ENCODE measurements around the gene CWH43. TPM values are rescaled to one million over a fixed set of nuclear protein-coding genes. Genes with fewer than 3 reads are reported as not detected.

Gene CWH43
- total and polyA plus RNA-seq, 9 of the 15 experiments (the other 6 are each of a cell fraction or from before 2014, with no cell fraction given), result not detected

GRCh38 chr4:48986654-48987164 lies 634 bp downstream of the CWH43 start:
- no peak for TF ChIP-seq TCF7L2 (IDR thresholded peaks at IDR 0.05; ENCODE audit: low read depth, low read length)
- no peak for TF ChIP-seq PCBP2 (IDR thresholded peaks at IDR 0.05; ENCODE audit: low read depth, low read length, poor library complexity, severe bottlenecking)
- H4K20me1 ChIP-seq (replicated peaks; ENCODE audit: control insufficient read depth, insufficient read depth, low read length), result no peaks in the 10 kb centered on the region
- 11% methylated on average over 27 of the region's 27 CpGs for WGBS (ENCODE audit: insufficient coverage, low coverage, missing lambda C conversion rate)
- H3K4me1 ChIP-seq (replicated peaks in 1 of 2; ENCODE audit: control insufficient read depth in 2 of 2, insufficient read depth in 2 of 2, low read length in 2 of 2), result peaks cover 0 to 12% of the 10 kb centered on the region in 2 experiments; a peak in 2 of 5 replicates
- H3K4me3 ChIP-seq, result no peak overlapping the region
- H3K9me1 ChIP-seq (ENCODE audit: control insufficient read depth, insufficient read depth, low read length), result no peaks in the 10 kb centered on the region
- FAIRE-seq, result no peak
- ChIA-PET CTCF (ENCODE audit: low intra/inter-chr PET ratio) (no interaction called here), POLR2A (interaction anchor here (1.0 kb wide), 1 partner anchor 13 kb away, joined by 3 read pairs; no protein-coding TSS in a partner anchor)
- H3K79me2 ChIP-seq (ENCODE audit: control insufficient read depth, insufficient read depth, low read length), result no peaks in the 10 kb centered on the region
- H3K9ac ChIP-seq (ENCODE audit: insufficient read depth in 1 of 2, low read depth in 2 of 2, low read length in 2 of 2), result no peak overlapping the region
- no peaks in the 10 kb centered on the region for H3K36me3 ChIP-seq (ENCODE audit: control insufficient read depth, insufficient read depth, low read length)
- no peak for ATAC-seq
- DNase-seq (ENCODE audit: extremely low read depth in 1 of 4, low spot score in 3 of 4), result no peak
- intact Hi-C loops (cut with micrococcal nuclease), result no loop called here
- no peak overlapping the region for H3K4me2 ChIP-seq (ENCODE audit: insufficient read depth, low read length)
- H2AFZ ChIP-seq (ENCODE audit: low read depth, low read length), result no peak overlapping the region
- no TSS peak for BruUV-seq (replicated peaks)
- in situ Hi-C loops (cut with MboI), result no loop called here
- H3K27ac ChIP-seq (ENCODE audit: extremely low read depth, low read depth, low read length), result no peak overlapping the region
- H3K27me3 ChIP-seq (ENCODE audit: control insufficient read depth in 2 of 2, insufficient read depth in 2 of 2, low read length in 2 of 2), result peaks cover 19 to 29% of the 10 kb centered on the region in 2 experiments; a peak in 4 of 5 replicates
- no peaks in the 10 kb centered on the region for H3K9me3 ChIP-seq (replicated peaks; ENCODE audit: control insufficient read depth, insufficient read depth, low read depth, low read length)

DNA sequence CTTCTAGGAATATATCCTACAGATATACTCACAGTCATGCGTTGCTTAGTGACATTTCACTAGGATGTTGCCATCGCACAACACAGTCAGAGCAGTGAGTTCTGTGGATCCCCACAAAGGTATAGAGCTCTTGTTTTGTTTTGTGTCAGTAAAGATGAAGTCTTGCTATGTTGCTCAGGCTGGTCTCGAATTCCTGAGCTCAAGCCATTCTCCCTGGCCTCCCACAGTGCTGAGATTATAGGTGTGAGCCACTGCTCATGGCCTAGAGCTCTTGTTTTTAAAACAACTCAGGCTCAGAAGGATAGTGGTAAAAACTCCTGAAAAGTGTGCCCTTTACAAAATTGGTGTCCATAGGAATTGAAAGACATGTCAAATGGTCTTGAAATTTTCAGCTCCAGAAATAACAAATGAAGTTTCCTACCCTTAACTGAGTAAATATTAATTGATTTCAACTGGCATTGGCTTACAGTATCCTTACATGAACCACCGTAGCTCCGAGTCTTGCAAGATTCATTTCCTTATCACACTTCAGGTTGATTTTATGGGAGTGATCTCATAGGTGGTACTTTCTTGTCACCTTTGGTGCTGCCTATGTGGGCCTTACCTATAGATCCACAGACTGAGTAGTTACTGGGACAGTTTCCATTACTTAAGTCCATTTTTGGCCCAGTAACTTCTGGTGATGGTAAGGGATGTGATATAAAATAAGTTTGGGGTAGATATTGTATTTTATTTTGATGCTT lies 3.6 kb downstream of the CWH43 start:
- Histone ChIP-seq H3K4me2 (ENCODE audit: insufficient read depth, low read length) (no peak overlapping the region), H3K4me3 (no peak overlapping the region), H3K27me3 (ENCODE audit: control insufficient read depth in 2 of 2, insufficient read depth in 2 of 2, low read length in 2 of 2) (peaks cover 16 to 29% of the 10 kb centered on the region in 2 experiments; a peak in 4 of 5 replicates), H3K9me3 (replicated peaks; ENCODE audit: control insufficient read depth, insufficient read depth, low read depth, low read length) (no peaks in the 10 kb centered on the region), H3K4me1 (replicated peaks in 1 of 2; ENCODE audit: control insufficient read depth in 2 of 2, insufficient read depth in 2 of 2, low read length in 2 of 2) (peaks cover 0 to 12% of the 10 kb centered on the region in 2 experiments; a peak in 2 of 5 replicates), H4K20me1 (replicated peaks; ENCODE audit: control insufficient read depth, insufficient read depth, low read length) (no peaks in the 10 kb centered on the region), H3K36me3 (ENCODE audit: control insufficient read depth, insufficient read depth, low read length) (no peaks in the 10 kb centered on the region), H3K79me2 (ENCODE audit: control insufficient read depth, insufficient read depth, low read length) (no peaks in the 10 kb centered on the region), H3K27ac (ENCODE audit: extremely low read depth, low read depth, low read length) (no peak overlapping the region), H3K9me1 (ENCODE audit: control insufficient read depth, insufficient read depth, low read length) (no peaks in the 10 kb centered on the region), H3K9ac (ENCODE audit: insufficient read depth in 1 of 2, low read depth in 2 of 2, low read length in 2 of 2) (no peak overlapping the region), H2AFZ (ENCODE audit: low read depth, low read length) (no peak overlapping the region)
- intact Hi-C loops (cut with micrococcal nuclease) (no loop called here), in situ Hi-C loops (cut with MboI) (no loop called here)
- ChIA-PET CTCF (ENCODE audit: low intra/inter-chr PET ratio) (no interaction called here), POLR2A (interaction anchor here (0.8 kb wide), 1 partner anchor 14 kb away, joined by 3 read pairs; no protein-coding TSS in a partner anchor)
- 1% methylated on average over 5 of the region's 5 CpGs for WGBS (ENCODE audit: insufficient coverage, low coverage, missing lambda C conversion rate)
- DNase-seq (ENCODE audit: extremely low read depth in 1 of 4, low spot score in 3 of 4) (no peak), FAIRE-seq (no peak), ATAC-seq (no peak)
- no TSS peak for BruUV-seq (replicated peaks)
- TF ChIP-seq CHD4 (IDR thresholded peaks at IDR 0.05; ENCODE audit: insufficient read depth, insufficient replicate concordance, low read depth, low read length, poor library complexity, severe bottlenecking) (no peak), FOXO4 (CRISPR knock-in tag; IDR thresholded peaks at IDR 0.05) (no peak), ELF1 (tag; IDR thresholded peaks at IDR 0.05) (no peak), RNF219 (CRISPR knock-in tag; IDR thresholded peaks at IDR 0.05) (no peak), KLF16 (IDR thresholded peaks at IDR 0.05) (no peak)
- TF ChIP-seq, protein P1, sequence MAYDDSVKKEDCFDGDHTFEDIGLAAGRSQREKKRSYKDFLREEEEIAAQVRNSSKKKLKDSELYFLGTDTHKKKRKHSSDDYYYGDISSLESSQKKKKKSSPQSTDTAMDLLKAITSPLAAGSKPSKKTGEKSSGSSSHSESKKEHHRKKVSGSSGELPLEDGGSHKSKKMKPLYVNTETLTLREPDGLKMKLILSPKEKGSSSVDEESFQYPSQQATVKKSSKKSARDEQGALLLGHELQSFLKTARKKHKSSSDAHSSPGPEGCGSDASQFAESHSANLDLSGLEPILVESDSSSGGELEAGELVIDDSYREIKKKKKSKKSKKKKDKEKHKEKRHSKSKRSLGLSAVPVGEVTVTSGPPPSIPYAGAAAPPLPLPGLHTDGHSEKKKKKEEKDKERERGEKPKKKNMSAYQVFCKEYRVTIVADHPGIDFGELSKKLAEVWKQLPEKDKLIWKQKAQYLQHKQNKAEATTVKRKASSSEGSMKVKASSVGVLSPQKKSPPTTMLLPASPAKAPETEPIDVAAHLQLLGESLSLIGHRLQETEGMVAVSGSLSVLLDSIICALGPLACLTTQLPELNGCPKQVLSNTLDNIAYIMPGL (CRISPR knock-in tag; IDR thresholded peaks at IDR 0.05), result no peak
